SK-N-SH (cell line): ENCODE data around the gene IRF2.

ENCODE experiments used
- EZH2phosphoT487 ChIP-seq: fragments of 200-600 bp; sonication (generic); IDR thresholded peaks from 2 replicates; pipeline ENCODE4 v1.6.1; 2017; ENCODE audit warnings: low read depth, mixed run types, mild to moderate bottlenecking, antibody characterized with exemption, moderate library complexity, borderline replicate concordance
- MEF2A ChIP-seq: IDR thresholded peaks from 2 replicates; pipeline ENCODE4 v1.4.0; 2012; ENCODE audit warnings: low read depth, borderline replicate concordance
- RAD21 ChIP-seq: IDR thresholded peaks from 2 replicates; pipeline ENCODE4 v1.6.1; 2012; ENCODE audit warnings: mild to moderate bottlenecking, low read length
- SMC3 ChIP-seq: IDR thresholded peaks from 2 replicates; pipeline ENCODE4 v1.6.1; 2012; ENCODE audit warnings: low read depth, low read length, improper control_type of control experiment
- YY1 ChIP-seq: IDR thresholded peaks from 2 replicates; pipeline ENCODE4 v1.4.0; 2012; ENCODE audit warnings: low read depth, mild to moderate bottlenecking
- TF ChIP-seq, protein P1 (sequence below): fragments of 200-600 bp; sonication (generic); IDR thresholded peaks from 2 replicates; pipeline ENCODE4 v1.6.1; 2017; ENCODE audit warnings: antibody characterized with exemption, mild to moderate bottlenecking, moderate library complexity
- TF ChIP-seq, protein P2 (sequence below): IDR thresholded peaks from 2 replicates; pipeline ENCODE4 v1.4.0; 2012; ENCODE audit warnings: low read depth, borderline replicate concordance
- TF ChIP-seq, protein P3 (sequence below): IDR thresholded peaks from 2 replicates; pipeline ENCODE4 v1.6.1; 2012; ENCODE audit warnings: mild to moderate bottlenecking, low read depth, low read length, moderate library complexity

DNA sequence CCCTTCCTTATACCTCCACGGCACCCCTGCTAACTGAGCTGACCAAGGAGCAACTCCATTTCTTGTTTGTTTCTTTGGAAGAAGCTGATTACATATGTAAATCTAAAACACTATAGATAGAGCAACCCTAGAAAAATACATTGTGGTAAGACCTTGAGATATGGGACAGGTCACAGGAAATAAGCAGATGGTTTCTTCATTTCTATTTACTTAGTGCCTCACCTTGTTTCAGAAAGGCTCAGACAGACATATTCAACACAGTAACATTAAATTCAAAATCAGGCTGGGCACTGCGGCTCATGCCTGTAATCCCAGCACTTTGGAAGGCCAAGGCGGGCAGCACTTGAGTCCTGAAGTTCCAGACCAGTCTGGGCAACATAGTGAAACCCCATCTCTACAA lies 47.3 kb downstream of the IRF2 start:
- TF ChIP-seq, protein P1, sequence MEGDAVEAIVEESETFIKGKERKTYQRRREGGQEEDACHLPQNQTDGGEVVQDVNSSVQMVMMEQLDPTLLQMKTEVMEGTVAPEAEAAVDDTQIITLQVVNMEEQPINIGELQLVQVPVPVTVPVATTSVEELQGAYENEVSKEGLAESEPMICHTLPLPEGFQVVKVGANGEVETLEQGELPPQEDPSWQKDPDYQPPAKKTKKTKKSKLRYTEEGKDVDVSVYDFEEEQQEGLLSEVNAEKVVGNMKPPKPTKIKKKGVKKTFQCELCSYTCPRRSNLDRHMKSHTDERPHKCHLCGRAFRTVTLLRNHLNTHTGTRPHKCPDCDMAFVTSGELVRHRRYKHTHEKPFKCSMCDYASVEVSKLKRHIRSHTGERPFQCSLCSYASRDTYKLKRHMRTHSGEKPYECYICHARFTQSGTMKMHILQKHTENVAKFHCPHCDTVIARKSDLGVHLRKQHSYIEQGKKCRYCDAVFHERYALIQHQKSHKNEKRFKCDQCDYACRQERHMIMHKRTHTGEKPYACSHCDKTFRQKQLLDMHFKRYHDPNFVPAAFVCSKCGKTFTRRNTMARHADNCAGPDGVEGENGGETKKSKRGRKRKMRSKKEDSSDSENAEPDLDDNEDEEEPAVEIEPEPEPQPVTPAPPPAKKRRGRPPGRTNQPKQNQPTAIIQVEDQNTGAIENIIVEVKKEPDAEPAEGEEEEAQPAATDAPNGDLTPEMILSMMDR: no peak
- TF ChIP-seq MEF2A: no peak
- TF ChIP-seq YY1: no peak
- TF ChIP-seq, protein P2, sequence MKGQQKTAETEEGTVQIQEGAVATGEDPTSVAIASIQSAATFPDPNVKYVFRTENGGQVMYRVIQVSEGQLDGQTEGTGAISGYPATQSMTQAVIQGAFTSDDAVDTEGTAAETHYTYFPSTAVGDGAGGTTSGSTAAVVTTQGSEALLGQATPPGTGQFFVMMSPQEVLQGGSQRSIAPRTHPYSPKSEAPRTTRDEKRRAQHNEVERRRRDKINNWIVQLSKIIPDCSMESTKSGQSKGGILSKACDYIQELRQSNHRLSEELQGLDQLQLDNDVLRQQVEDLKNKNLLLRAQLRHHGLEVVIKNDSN: no peak
- TF ChIP-seq RAD21: no peak
- no peak for TF ChIP-seq SMC3
- no peak for TF ChIP-seq EZH2phosphoT487
- TF ChIP-seq, protein P3, sequence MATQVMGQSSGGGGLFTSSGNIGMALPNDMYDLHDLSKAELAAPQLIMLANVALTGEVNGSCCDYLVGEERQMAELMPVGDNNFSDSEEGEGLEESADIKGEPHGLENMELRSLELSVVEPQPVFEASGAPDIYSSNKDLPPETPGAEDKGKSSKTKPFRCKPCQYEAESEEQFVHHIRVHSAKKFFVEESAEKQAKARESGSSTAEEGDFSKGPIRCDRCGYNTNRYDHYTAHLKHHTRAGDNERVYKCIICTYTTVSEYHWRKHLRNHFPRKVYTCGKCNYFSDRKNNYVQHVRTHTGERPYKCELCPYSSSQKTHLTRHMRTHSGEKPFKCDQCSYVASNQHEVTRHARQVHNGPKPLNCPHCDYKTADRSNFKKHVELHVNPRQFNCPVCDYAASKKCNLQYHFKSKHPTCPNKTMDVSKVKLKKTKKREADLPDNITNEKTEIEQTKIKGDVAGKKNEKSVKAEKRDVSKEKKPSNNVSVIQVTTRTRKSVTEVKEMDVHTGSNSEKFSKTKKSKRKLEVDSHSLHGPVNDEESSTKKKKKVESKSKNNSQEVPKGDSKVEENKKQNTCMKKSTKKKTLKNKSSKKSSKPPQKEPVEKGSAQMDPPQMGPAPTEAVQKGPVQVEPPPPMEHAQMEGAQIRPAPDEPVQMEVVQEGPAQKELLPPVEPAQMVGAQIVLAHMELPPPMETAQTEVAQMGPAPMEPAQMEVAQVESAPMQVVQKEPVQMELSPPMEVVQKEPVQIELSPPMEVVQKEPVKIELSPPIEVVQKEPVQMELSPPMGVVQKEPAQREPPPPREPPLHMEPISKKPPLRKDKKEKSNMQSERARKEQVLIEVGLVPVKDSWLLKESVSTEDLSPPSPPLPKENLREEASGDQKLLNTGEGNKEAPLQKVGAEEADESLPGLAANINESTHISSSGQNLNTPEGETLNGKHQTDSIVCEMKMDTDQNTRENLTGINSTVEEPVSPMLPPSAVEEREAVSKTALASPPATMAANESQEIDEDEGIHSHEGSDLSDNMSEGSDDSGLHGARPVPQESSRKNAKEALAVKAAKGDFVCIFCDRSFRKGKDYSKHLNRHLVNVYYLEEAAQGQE: no peak
